VCaP (cell line): Measurements from ENCODE around the gene KEAP1.
A peak's percentile ranks its signal among the peaks of the same experiment; 100 is the strongest.
"Not testable (repeated sequence)": the region's sequence is repeated elsewhere in the genome, so short reads cannot be mapped to it uniquely, and the experiment has no call there.

Experiments used
- H3K27ac ChIP-seq: fragments of 450-650 bp; 2 replicates; pipeline ENCODE4 v1.5.1; 2017
- CTCF ChIP-seq: fragments of 450-650 bp; conservative IDR thresholded peaks from 2 replicates; pipeline ENCODE4 v1.5.1; 2017; ENCODE audit warnings: mild to moderate bottlenecking, moderate library complexity

The KEAP1 gene

GRCh38 chr19:10546817-10547216 lies 43.7 kb upstream of the KEAP1 start:
- H3K27ac ChIP-seq, result no peak overlapping the region
- TF ChIP-seq CTCF, result no peak

GRCh38 chr19:10544753-10545251 lies 41.6 kb upstream of the KEAP1 start:
- no peak for TF ChIP-seq CTCF
- peak overlapping the region; percentile 80; the same call in 1 of the 2 replicates for H3K27ac ChIP-seq

- H3K27ac ChIP-seq, result peak overlapping the region; percentile 80
Measured at GRCh38 chr19:10544242-10544752, 41.1 kb upstream of the KEAP1 start.

DNA sequence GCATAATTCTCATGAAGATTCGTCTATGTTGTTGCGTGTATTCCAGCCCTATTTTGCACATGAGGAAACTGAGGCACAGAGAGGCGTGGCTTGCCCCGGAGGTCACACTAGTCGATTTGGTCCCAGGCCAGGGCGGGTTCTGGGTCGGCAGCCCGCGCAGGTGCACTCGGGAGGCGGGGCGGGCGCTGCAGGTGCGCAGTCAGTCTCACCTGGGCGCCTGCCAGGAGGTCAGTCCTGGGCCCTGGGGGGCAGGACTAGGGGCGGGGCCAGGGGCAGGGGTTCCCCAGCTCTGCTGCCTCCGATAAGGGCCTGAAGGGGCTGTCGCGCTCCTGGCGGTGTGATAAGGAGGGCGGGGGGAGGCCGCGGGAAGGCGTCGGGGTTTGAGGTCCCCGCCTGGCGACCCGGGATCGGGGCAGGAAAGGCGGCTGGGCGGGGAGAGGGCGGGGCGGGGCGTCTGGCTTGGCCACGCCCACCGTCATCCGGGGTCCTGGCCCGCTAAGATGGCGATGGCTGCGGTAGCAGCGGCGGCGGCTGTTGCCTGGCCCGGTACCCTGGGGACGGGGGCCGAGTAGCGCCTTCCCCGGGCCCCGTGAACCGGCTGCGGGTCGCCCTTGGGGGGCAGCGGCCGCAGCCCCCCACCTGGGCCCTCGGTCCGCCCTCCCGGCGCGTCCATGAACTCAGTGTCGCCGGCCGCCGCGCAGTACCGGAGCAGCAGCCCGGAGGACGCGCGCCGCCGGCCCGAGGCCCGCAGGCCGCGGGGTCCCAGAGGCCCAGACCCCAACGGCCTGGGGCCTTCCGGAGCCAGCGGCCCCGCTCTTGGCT lies 40.5 kb upstream of the KEAP1 start, which contains the start of gene ATG4D:
TSS of gene ATG4D (plus strand) at position 485 of the 822 bp plus-strand sequence. CDS start at position 672, 187 bp downstream.
- TF ChIP-seq CTCF, result no peak
- peak within 1 kb of the TSS; percentile 80 for H3K27ac ChIP-seq

More at GRCh38 chr19:10544242-10544752, 41.1 kb upstream of the KEAP1 start:
- TF ChIP-seq CTCF, result no peak

GRCh38 chr19:10543059-10543419 lies 39.9 kb upstream of the KEAP1 start:
- H3K27ac ChIP-seq, result peak overlapping the region; percentile 80
- TF ChIP-seq CTCF, result no peak

- not testable (repeated sequence) for H3K27ac ChIP-seq
Measured at GRCh38 chr19:10539016-10539415, 35.9 kb upstream of the KEAP1 start.

DNA sequence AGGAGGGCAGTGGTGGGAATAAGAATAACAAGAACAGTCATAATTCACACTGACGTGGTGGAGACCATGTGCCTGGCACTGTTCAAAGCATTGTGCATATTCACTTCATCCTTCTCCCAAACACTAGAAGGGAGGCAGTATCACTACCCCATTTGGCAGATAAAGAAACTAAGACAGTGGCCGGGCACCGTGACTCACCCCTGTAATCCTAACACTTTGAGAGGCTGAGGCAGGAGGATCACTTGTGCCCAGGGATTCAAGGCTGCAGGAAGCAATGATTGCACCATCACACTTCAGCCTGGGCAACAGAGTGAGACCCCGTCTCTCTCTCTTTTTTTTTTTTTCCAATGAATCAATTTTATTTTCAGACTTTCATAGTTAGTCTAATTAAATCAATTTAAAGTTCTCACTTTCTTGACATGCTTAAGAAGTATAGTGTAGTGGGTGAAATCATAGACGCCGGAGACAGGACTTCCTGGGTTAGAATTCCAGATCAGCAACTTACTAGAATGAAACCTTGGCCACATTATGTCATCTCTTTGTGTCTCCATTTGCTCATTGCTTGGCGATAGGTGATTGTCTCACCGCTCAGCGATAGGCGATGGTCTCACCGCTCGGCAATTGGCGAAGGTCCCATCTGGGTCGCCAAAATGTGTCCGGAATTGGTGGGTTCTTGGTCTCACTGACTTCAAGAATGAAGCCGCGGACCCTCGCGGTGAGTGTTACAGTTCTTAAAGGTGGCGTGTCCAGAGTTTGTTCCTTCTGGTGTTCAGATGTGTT lies 35.2 kb upstream of the KEAP1 start:
- no peak for TF ChIP-seq CTCF

More for the DNA sequence above, 35.2 kb upstream of the KEAP1 start:
- H3K27ac ChIP-seq, result no peak overlapping the region
